B cell (primary cell): ENCODE measurements around the gene TMED6. TPM values are rescaled to one million over a fixed set of nuclear protein-coding genes. Genes with fewer than 3 reads are reported as not detected.

ENCODE experiments used
- ATAC-seq: fragments of 200-7000 bp; cut with Tn5 transposase; one replicate; pipeline ENCODE4 v1.10.0; 2021; ENCODE audit warnings: low read depth, mild to moderate bottlenecking, moderate number of reproducible peaks, moderate library complexity
- CTCF ChIA-PET: fragments of 350-600 bp; sonication (Branson Sonifier 250); formaldehyde crosslinking; loops from one replicate; lab custom pipeline; 2021; ENCODE audit warnings: antibody characterized with exemption, inconsistent platforms; lab: Charles Lee
- POLR2A ChIA-PET: fragments of 350-600 bp; sonication (Branson Sonifier 250); formaldehyde crosslinking; loops from one replicate; lab custom pipeline; 2021; ENCODE audit warnings: antibody characterized with exemption; lab: Charles Lee
- DNase-seq: peaks from one replicate; pipeline ENCODE4 v3.0.0; 2013
- H2AFZ ChIP-seq: 2 replicates; pipeline ENCODE4 v1.6.1; 2012; ENCODE audit warnings: mild to moderate bottlenecking, low read depth, low read length; ENCODE audit not compliant: insufficient read depth, poor library complexity, severe bottlenecking
- H3K27ac ChIP-seq, 2 donors: 1 replicate in 1 of 2; 2 replicates in 1 of 2; pipeline ENCODE4 v1.5.1; 2012 to 2013; ENCODE audit warnings: low read length in 2 of 2, mild to moderate bottlenecking in 2 of 2, moderate library complexity in 1 of 2
- H3K27me3 ChIP-seq, 4 experiments: fragments of 200-600 bp in 1 of 4; sonication (generic) in 1 of 4; replicated peaks in 1 of 4; 1 replicate in 2 of 4; 2 replicates in 2 of 4; pipeline versions ENCODE4 v1.6.1 to v1.7.0; 2013 to 2016; ENCODE audit warnings: low read length in 3 of 4, mild to moderate bottlenecking in 2 of 4, mixed read lengths in 1 of 4, moderate library complexity in 1 of 4; ENCODE audit not compliant: insufficient read depth in 4 of 4, control insufficient read depth in 3 of 4; ENCODE audit errors: control extremely low read depth in 1 of 4
- H3K36me3 ChIP-seq, 2 experiments: replicated peaks in 1 of 2; 1 replicate in 1 of 2; 2 replicates in 1 of 2; pipeline versions ENCODE4 v1.6.1 to v1.7.1; 2013; ENCODE audit warnings: low read length in 1 of 2; ENCODE audit not compliant: insufficient read depth in 2 of 2, control insufficient read depth in 1 of 2; ENCODE audit errors: control extremely low read depth in 1 of 2, extremely low read depth in 1 of 2
- H3K4me1 ChIP-seq, 2 donors: fragments of 200-600 bp in 1 of 2; sonication (generic) in 1 of 2; 1 replicate in 1 of 2; 2 replicates in 1 of 2; pipeline versions ENCODE4 v1.5.1 to v1.6.1; 2013 to 2017; ENCODE audit warnings: low read length in 2 of 2; ENCODE audit not compliant: control insufficient read depth in 2 of 2, insufficient read depth in 2 of 2
- H3K4me2 ChIP-seq: replicated peaks from 2 replicates; pipeline ENCODE3; 2012; ENCODE audit warnings: mild to moderate bottlenecking, low read depth, low read length; ENCODE audit not compliant: poor library complexity, severe bottlenecking
- H3K4me3 ChIP-seq, 5 experiments: fragments of 200-600 bp in 1 of 5; sonication (generic) in 1 of 5; 1 replicate in 3 of 5; 2 replicates in 2 of 5; pipeline versions ENCODE4 v1.5.1 to v1.7.0; 2011 to 2016; ENCODE audit warnings: low read length in 4 of 5, mild to moderate bottlenecking in 4 of 5, low read depth in 2 of 5, control low read depth in 1 of 5, moderate library complexity in 1 of 5; ENCODE audit not compliant: insufficient read depth in 1 of 5; ENCODE audit errors: control extremely low read depth in 1 of 5, extremely low read depth in 1 of 5
- H3K79me2 ChIP-seq: fragments of 200-600 bp; sonication (generic); one replicate; pipeline ENCODE4 v1.6.0; 2016; ENCODE audit warnings: low read length; ENCODE audit not compliant: control insufficient read depth, insufficient read depth
- H3K9ac ChIP-seq: fragments of 200-600 bp; sonication (generic); 2 replicates; pipeline ENCODE4 v1.6.1; 2017; ENCODE audit warnings: mild to moderate bottlenecking, low read length, moderate library complexity
- H3K9me3 ChIP-seq, 3 donors: one replicate each; pipeline versions ENCODE4 v1.6.1 to v1.7.1; 2013; ENCODE audit warnings: low read length in 2 of 3; ENCODE audit not compliant: control insufficient read depth in 2 of 3, insufficient read depth in 1 of 3; ENCODE audit errors: control extremely low read depth in 1 of 3
- H4K20me1 ChIP-seq: 2 replicates; pipeline ENCODE4 v1.6.0; 2012; ENCODE audit warnings: mild to moderate bottlenecking, low read length; ENCODE audit not compliant: insufficient read depth, control insufficient read depth, poor library complexity, severe bottlenecking
- H3K27ac Mint-ChIP-seq: one replicate; pipeline ENCODE4 v1.8.0; 2021; ENCODE audit warnings: mixed read lengths
- H3K27me3 Mint-ChIP-seq: one replicate; pipeline ENCODE4 v1.8.0; 2021; ENCODE audit warnings: mixed read lengths
- H3K4me1 Mint-ChIP-seq: one replicate; pipeline ENCODE4 v1.8.0; 2021; ENCODE audit warnings: mixed read lengths
- H3K4me3 Mint-ChIP-seq: one replicate; pipeline ENCODE4 v1.8.0; 2021; ENCODE audit warnings: mixed read lengths
- H3K9me3 Mint-ChIP-seq: one replicate; pipeline ENCODE4 v1.8.0; 2022; ENCODE audit warnings: mixed read lengths; ENCODE audit not compliant: insufficient read depth
- CTCF ChIP-seq: fragments of 200-600 bp; IDR thresholded peaks from one replicate; pipeline ENCODE4 v1.8.0; 2022; ENCODE audit warnings: antibody characterized with exemption, mild to moderate bottlenecking
- EZH2 ChIP-seq: IDR thresholded peaks from 2 replicates; pipeline ENCODE4 v1.6.1; 2012; ENCODE audit warnings: borderline replicate concordance, low read depth, mild to moderate bottlenecking, moderate library complexity, low read length; ENCODE audit not compliant: insufficient read depth, poor library complexity, severe bottlenecking
- WGBS: methylation state at CpG from one replicate; pipeline ENCODE4 v1.1.5; 2013; ENCODE audit warnings: missing lambda C conversion rate; ENCODE audit not compliant: insufficient coverage; 5-methylcytosine and 5-hydroxymethylcytosine counted together
- intact Hi-C: fragments of 100-400 bp; cut with micrococcal nuclease; formaldehyde crosslinking; loops from one replicate; pipeline ENCODE4 v1.10.0; 2022
- polyA plus RNA-seq: library from polyadenylated mRNA; depleted of rRNA; stranded (reverse); fragments of >200 nt; gene quantifications from 2 replicates; pipeline ENCODE4 v1.2.3, GENCODE V29; 2012
- total RNA-seq, 2 donors: library from RNA; stranded (reverse); fragments of 120-200 nt in 1 of 2; gene quantifications; 1 replicate in 1 of 2; 2 replicates in 1 of 2; pipeline versions ENCODE4 v1.2.3 to v1.2.4, GENCODE V29; 2013 to 2022

TMED6 gene
- total and polyA plus RNA-seq, 2 donors (not counting 1 experiment from before 2014, with no cell fraction given) = 0.78 to 4.5 TPM

GRCh38 chr16:69378036-69378435 lies 26.4 kb upstream of the TMED6 start:
- intact Hi-C loops = no loop called here
- no peak for TF ChIP-seq EZH2
- no peak for TF ChIP-seq CTCF
- peak overlapping the region; percentile 63 for H3K27ac Mint-ChIP-seq
- peaks cover 58% of the 10 kb centered on the region for H3K79me2 ChIP-seq
- H3K27me3 ChIP-seq = no peaks in the 10 kb centered on the region
- H4K20me1 ChIP-seq = no peaks in the 10 kb centered on the region
- no peak overlapping the region for H3K9ac ChIP-seq
- H3K4me3 ChIP-seq = no peak overlapping the region
- ATAC-seq (no peak), DNase-seq (no peak)
- ChIA-PET CTCF (no interaction called here), POLR2A (no interaction called here)
- H3K27me3 Mint-ChIP-seq = no peaks in the 10 kb centered on the region
- H3K9me3 ChIP-seq = no peaks in the 10 kb centered on the region
- peaks cover 10 to 46% of the 10 kb centered on the region in 2 experiments for H3K36me3 ChIP-seq
- no peak overlapping the region for H2AFZ ChIP-seq
- H3K4me2 ChIP-seq = no peak overlapping the region
- 100% methylated on average over 1 of the region's 1 CpG for WGBS
- H3K9me3 Mint-ChIP-seq = no peaks in the 10 kb centered on the region
- H3K27ac ChIP-seq = peak overlapping the region in 1 of 2 donors; percentile 32
- H3K4me1 ChIP-seq = peaks cover 21 to 27% of the 10 kb centered on the region in 2 donors
- no peak overlapping the region for H3K4me3 Mint-ChIP-seq
- H3K4me1 Mint-ChIP-seq = peaks cover 45% of the 10 kb centered on the region

- peaks cover 6 to 32% of the 10 kb centered on the region in 2 experiments for H3K36me3 ChIP-seq
- POLR2A ChIA-PET = no interaction called here
Observed at GRCh38 chr16:69376393-69377059, 24.9 kb upstream of the TMED6 start.

More at GRCh38 chr16:69376393-69377059, 24.9 kb upstream of the TMED6 start:
- Mint-ChIP-seq H3K4me1 (peaks cover 48% of the 10 kb centered on the region), H3K4me3 (no peak overlapping the region), H3K27me3 (no peaks in the 10 kb centered on the region), H3K27ac (no peak overlapping the region), H3K9me3 (no peaks in the 10 kb centered on the region)
- WGBS = 100% methylated on average over 2 of the region's 10 CpGs
- H3K27ac ChIP-seq = no peak overlapping the region
- H3K4me2 ChIP-seq = no peak overlapping the region
- intact Hi-C loops = no loop called here
- peaks cover 0 to 1% (median 0%) of the 10 kb centered on the region in 3 donors for H3K9me3 ChIP-seq
- peaks cover 53% of the 10 kb centered on the region for H3K79me2 ChIP-seq
- DNase-seq = no peak
- H3K9ac ChIP-seq = no peak overlapping the region
- CTCF ChIA-PET = no interaction called here
- ATAC-seq = no peak
- H4K20me1 ChIP-seq = no peaks in the 10 kb centered on the region
- no peak overlapping the region for H3K4me3 ChIP-seq
- no peak overlapping the region for H2AFZ ChIP-seq
- peaks cover 26 to 32% of the 10 kb centered on the region in 2 donors for H3K4me1 ChIP-seq
- H3K27me3 ChIP-seq = no peaks in the 10 kb centered on the region
- TF ChIP-seq EZH2 (no peak), CTCF (no peak)
